Upper lobe of right lung (tissue), 1 donor: Measurements from ENCODE around the gene NEDD4L. TPM values are rescaled to one million over a fixed set of nuclear protein-coding genes. Genes with fewer than 3 reads are reported as not detected.

Source experiments
- ATAC-seq: fragments of 200-7000 bp; cut with Tn5 transposase; one replicate; pipeline ENCODE4 v1.9.1; 2020; ENCODE audit warnings: mild to moderate bottlenecking, moderate library complexity
- DNase-seq: peaks from one replicate; pipeline ENCODE4 v3.0.0-alpha.2; 2020
- H3K27ac ChIP-seq: fragments of 200-600 bp; one replicate; pipeline ENCODE4 v1.8.0; 2022
- H3K27me3 ChIP-seq: fragments of 200-600 bp; one replicate; pipeline ENCODE4 v1.8.0; 2022; ENCODE audit warnings: mild to moderate bottlenecking
- H3K36me3 ChIP-seq: fragments of 200-600 bp; one replicate; pipeline ENCODE4 v1.8.0; 2022
- H3K4me1 ChIP-seq: fragments of 200-600 bp; one replicate; pipeline ENCODE4 v1.8.0; 2022
- H3K4me3 ChIP-seq: fragments of 200-600 bp; one replicate; pipeline ENCODE4 v1.8.0; 2022; ENCODE audit warnings: mild to moderate bottlenecking
- H3K9me3 ChIP-seq: fragments of 200-600 bp; one replicate; pipeline ENCODE4 v1.8.0; 2022
- intact Hi-C: fragments of 100-400 bp; cut with DNase I; formaldehyde crosslinking; loops from one replicate; pipeline ENCODE4 v1.11.0; 2022
- total RNA-seq: library from RNA; stranded (reverse); fragmentation: NEBNext Ultra II Directional; extraction: Animal tissue kit (Norgen Biotek cat#: 25700); gene quantifications from one replicate; pipeline ENCODE4 v1.2.1, GENCODE V29; 2021
- TF ChIP-seq, protein P1 (sequence below): fragments of 200-600 bp; IDR thresholded peaks from one replicate; pipeline ENCODE4 v1.8.0; 2022; ENCODE audit warnings: antibody characterized with exemption
- donor health status: DM: no; HTN: yes; CAD: no; lungs with severe emphysema.

Gene NEDD4L
- total RNA-seq, 1 donor from 2014 or later = 192 TPM

DNA sequence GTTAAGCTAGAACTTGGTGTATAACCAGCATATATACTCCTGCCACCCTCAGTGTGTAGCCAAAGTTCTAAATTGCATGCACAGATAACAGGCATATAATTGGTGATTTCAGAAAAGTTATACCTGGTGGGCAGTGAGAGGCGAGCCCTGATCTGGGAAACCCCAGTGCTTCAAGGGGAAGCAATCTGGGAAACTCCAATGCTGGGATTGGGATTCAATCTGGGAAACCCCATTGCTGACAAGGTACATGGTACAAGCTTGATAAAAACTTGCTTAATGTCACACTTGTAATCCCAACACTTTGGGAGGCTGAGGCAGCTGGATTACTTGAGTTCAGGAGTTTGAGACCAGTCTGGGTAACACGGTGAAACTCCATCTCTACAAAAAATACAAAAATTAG is 147.6 kb downstream of the NEDD4L start:
- TF ChIP-seq, protein P1, sequence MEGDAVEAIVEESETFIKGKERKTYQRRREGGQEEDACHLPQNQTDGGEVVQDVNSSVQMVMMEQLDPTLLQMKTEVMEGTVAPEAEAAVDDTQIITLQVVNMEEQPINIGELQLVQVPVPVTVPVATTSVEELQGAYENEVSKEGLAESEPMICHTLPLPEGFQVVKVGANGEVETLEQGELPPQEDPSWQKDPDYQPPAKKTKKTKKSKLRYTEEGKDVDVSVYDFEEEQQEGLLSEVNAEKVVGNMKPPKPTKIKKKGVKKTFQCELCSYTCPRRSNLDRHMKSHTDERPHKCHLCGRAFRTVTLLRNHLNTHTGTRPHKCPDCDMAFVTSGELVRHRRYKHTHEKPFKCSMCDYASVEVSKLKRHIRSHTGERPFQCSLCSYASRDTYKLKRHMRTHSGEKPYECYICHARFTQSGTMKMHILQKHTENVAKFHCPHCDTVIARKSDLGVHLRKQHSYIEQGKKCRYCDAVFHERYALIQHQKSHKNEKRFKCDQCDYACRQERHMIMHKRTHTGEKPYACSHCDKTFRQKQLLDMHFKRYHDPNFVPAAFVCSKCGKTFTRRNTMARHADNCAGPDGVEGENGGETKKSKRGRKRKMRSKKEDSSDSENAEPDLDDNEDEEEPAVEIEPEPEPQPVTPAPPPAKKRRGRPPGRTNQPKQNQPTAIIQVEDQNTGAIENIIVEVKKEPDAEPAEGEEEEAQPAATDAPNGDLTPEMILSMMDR = no peak
- ATAC-seq = no peak
- intact Hi-C loops = no loop called here

DNA sequence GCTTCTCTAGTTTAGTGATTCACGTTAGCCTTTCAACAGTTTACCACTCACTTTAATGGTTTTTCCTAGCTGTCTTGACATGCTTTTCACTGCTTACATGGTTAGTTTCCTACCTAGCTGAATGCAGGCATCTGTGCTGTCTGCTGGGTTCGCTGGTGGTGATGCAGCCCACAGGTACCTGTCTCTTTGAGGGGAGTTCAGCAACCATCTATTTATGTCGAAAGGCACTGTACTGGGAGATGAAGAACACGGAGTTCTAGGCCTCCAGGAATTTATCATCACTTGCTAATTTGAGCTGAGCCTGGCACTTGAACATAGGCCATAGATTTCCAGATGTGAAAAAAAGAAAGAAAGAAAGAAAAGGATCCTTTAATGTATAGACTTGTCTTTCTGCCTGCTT is 148.5 kb downstream of the NEDD4L start:
- Histone ChIP-seq H3K36me3 (no peaks in the 10 kb centered on the region), H3K4me1 (peaks cover 12% of the 10 kb centered on the region), H3K9me3 (no peaks in the 10 kb centered on the region), H3K4me3 (no peak overlapping the region), H3K27ac (no peak overlapping the region), H3K27me3 (peaks cover 4% of the 10 kb centered on the region)
- TF ChIP-seq, protein P1 = no peak
- DNase-seq = no peak
- no peak for ATAC-seq
- intact Hi-C loops = no loop called here

More for the DNA sequence above, 147.6 kb downstream of the NEDD4L start:
- Histone ChIP-seq H3K9me3 (no peaks in the 10 kb centered on the region), H3K27me3 (peaks cover 4% of the 10 kb centered on the region), H3K4me1 (peaks cover 14% of the 10 kb centered on the region), H3K36me3 (no peaks in the 10 kb centered on the region), H3K27ac (no peak overlapping the region), H3K4me3 (no peak overlapping the region)
- no peak for DNase-seq

DNA sequence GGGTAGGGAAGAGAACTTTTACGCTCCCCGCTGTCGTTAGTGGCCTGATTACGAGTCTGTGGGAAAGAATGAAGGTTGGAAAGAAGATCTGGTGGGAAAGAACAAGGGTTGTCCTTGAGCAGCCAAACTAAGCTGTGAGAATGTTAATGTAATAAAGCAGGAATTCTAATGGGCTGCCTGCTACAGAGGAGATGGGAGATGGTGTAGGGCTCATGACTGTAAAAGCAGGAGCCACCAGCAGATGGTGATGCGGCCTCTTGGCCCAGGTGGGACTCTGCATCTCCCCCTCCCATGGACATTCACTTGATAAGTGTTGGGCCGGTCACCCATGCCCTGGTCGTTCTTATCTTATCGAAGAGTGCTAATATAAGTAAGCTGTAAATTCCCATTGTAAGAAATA is 150.0 kb downstream of the NEDD4L start:
- TF ChIP-seq, protein P1 = no peak
- intact Hi-C loops = no loop called here
- Histone ChIP-seq H3K4me3 (no peak overlapping the region), H3K27me3 (peaks cover 4% of the 10 kb centered on the region), H3K9me3 (no peaks in the 10 kb centered on the region), H3K36me3 (no peaks in the 10 kb centered on the region), H3K27ac (no peak overlapping the region), H3K4me1 (peaks cover 12% of the 10 kb centered on the region)
- peak; percentile 14 for ATAC-seq
- no peak for DNase-seq

DNA sequence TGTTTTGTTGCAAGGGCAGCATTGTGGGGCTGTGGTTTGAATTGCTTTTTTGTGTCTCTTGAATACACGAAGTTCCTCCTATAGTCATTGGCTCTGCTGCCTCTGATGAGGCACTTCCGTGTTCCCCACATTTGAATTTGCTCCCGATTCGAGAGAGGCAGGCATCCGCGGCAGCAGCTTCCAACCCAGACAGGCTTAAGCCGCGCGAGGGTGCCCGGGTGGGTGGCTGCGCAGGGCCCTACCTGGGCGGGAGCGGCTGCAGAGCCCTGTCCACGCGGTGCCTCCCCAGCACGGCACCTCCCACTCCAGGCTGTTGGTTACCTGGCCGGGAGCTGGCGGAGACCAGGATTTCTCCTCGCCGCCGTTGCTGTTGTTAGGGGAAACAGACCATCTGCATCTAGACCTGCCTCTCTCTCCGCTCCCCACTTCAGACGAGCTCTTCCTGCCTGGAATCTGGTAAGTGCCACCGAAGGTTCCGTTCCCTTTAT is 151.3 kb downstream of the NEDD4L start:
- peak; percentile 70 for DNase-seq
- ATAC-seq = peak; percentile 88
- TF ChIP-seq, protein P1 = no peak
- H3K36me3 ChIP-seq = no peaks in the 10 kb centered on the region
- peak overlapping the region; percentile 14 for H3K27ac ChIP-seq
- intact Hi-C loops = no loop called here
- peaks cover 12% of the 10 kb centered on the region for H3K4me1 ChIP-seq
- no peaks in the 10 kb centered on the region for H3K9me3 ChIP-seq
- H3K4me3 ChIP-seq = peak overlapping the region; percentile 47
- H3K27me3 ChIP-seq = peaks cover 4% of the 10 kb centered on the region

DNA sequence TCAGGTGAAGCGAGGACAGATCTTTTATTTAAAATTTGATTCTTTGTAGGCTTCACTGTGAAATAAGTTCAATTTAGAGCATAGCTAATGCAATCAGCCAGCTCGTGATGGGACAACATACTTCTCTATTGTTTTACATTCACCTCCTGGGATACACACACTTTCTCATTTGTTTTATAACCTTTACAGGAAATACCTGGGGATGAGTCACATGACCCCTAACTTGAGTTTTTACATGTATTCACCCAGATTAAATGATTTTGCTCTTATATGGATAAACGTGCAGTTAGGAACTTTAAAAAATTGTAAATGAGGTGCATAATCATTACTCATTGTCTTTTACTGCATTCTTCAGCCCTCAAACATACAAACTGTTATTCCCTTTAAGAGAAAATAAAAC is 152.1 kb downstream of the NEDD4L start:
- TF ChIP-seq, protein P1 = no peak
- intact Hi-C loops = no loop called here
- no peak overlapping the region for H3K27ac ChIP-seq
- H3K9me3 ChIP-seq = no peaks in the 10 kb centered on the region
- H3K4me3 ChIP-seq = peak overlapping the region; percentile 47
- H3K4me1 ChIP-seq = peaks cover 12% of the 10 kb centered on the region
- DNase-seq (no peak), ATAC-seq (no peak)
- no peaks in the 10 kb centered on the region for H3K36me3 ChIP-seq
- H3K27me3 ChIP-seq = peaks cover 4% of the 10 kb centered on the region
